ENCODE data around the gene EFCAB12. TPM values are rescaled to one million over a fixed set of nuclear protein-coding genes. Genes with fewer than 3 reads are reported as not detected.
A peak's percentile ranks its signal among the peaks of the same experiment; 100 is the strongest.

Gene EFCAB12
- total RNA-seq, 2 donors from 2014 or later = 0.33 to 0.73 TPM

DNA sequence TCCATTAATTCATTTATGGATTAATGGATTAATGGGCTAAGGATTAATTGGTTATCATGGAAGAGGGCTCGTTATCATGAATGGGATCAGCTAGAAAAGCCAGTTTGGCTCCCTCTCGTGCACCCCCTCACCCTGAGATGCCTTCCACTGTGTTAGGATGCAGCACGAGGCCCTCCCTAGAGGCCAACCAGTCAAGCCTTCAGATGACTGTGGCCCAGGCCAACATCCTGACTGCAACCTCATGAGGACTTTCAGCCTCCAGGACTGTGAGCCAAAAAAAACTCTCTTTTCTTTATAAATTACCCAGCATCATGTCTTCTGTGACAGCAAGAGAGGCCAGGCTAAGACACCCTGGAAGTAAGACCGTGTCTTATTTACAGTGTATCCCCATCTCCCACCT lies 9.0 kb downstream of the EFCAB12 start:
- Histone ChIP-seq H3K9me3 (ENCODE audit: control insufficient read depth, low read length) (no peaks in the 10 kb centered on the region), H3K4me3 (ENCODE audit: low read length) (no peak overlapping the region), H3K27ac (ENCODE audit: low read depth, low read length) (no peak overlapping the region), H3K27me3 (ENCODE audit: control insufficient read depth, insufficient read depth, low read length, poor library complexity, severe bottlenecking) (no peaks in the 10 kb centered on the region), H3K4me1 (ENCODE audit: control insufficient read depth, insufficient read depth, low read length) (no peaks in the 10 kb centered on the region), H3K9ac (ENCODE audit: extremely low read depth, low read length, poor library complexity, severe bottlenecking) (no peak overlapping the region), H3K36me3 (ENCODE audit: control insufficient read depth, insufficient read depth, low read length) (no peaks in the 10 kb centered on the region)
- H3K27me3 Mint-ChIP-seq (ENCODE audit: insufficient read depth) = peaks cover 9% of the 10 kb centered on the region
- DNase-seq = peak; percentile 10
- no peak overlapping the region for H3K27ac Mint-ChIP-seq
- no peak for TF ChIP-seq CTCF (conservative IDR thresholded peaks at IDR 0.05)
- peaks cover 16% of the 10 kb centered on the region for H3K4me1 Mint-ChIP-seq
- no peaks in the 10 kb centered on the region for H3K9me3 Mint-ChIP-seq
- 86 to 89% methylated on average over 3 to 4 of the region's 4 CpGs for WGBS, 2 experiments (ENCODE audit: insufficient coverage in 1 of 2, insufficient read length in 1 of 2)
- no peak overlapping the region for H3K4me3 Mint-ChIP-seq
- no peaks in the 10 kb centered on the region for H3K36me3 Mint-ChIP-seq (ENCODE audit: low read depth)

DNA sequence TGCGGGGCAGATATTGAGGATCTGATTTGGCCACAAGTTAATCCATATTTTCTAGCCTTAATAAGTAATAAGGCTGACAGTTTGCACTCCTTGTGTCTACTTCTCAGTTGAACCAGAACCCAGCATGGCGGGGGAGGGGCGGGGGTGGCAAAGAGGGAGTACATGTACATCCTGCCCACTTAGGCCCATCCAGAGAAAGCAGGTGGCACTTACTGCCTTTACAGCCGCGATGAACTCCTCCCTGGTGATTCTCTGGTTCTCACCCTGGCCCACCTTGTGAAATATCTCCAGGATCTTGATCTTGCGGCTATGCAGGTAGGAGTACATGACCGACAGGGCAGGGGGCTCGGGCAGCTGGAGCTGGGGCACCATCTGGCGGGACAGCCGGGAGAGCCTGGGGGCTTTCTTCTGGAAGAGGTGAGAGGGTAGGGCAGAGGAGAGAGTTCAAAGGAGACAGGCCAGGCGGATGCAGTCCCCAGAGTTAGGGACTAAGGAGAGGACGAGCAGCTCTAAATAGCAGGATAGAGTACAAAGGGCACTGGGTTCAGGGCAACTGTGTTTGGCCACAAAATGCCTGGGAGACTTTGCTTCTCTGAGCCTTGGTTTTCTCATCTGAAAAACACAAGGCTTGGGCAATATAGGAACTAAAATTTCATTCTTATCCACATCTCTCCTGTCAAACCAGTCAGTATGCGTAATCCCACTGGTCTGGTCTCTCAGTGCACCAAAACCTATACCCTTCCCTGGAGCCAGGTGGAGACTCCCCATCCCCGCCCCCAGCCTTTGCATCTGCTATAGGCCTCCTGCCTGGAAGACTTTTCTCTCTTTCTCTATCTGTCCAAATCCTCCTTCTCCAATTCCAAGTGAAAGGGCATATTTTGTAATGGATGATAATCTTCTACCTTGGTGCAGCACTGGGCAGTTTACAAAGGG lies 10.1 kb downstream of the EFCAB12 start:
- DNase-seq = peak; percentile 47
- Mint-ChIP-seq H3K36me3 (ENCODE audit: low read depth) (no peaks in the 10 kb centered on the region), H3K9me3 (no peaks in the 10 kb centered on the region), H3K27ac (no peak overlapping the region), H3K27me3 (ENCODE audit: insufficient read depth) (peaks cover 9% of the 10 kb centered on the region), H3K4me3 (no peak overlapping the region), H3K4me1 (peaks cover 6% of the 10 kb centered on the region)
- no peaks in the 10 kb centered on the region for H3K9me3 ChIP-seq (ENCODE audit: control insufficient read depth, low read length)
- no peak overlapping the region for H3K9ac ChIP-seq (ENCODE audit: extremely low read depth, low read length, poor library complexity, severe bottlenecking)
- no peak overlapping the region for H3K4me3 ChIP-seq (ENCODE audit: low read length)
- H3K36me3 ChIP-seq (ENCODE audit: control insufficient read depth, insufficient read depth, low read length) = no peaks in the 10 kb centered on the region
- 86 to 90% methylated on average over 8 to 14 of the region's 14 CpGs for WGBS, 2 experiments (ENCODE audit: insufficient coverage in 1 of 2, insufficient read length in 1 of 2)
- no peaks in the 10 kb centered on the region for H3K27me3 ChIP-seq (ENCODE audit: control insufficient read depth, insufficient read depth, low read length, poor library complexity, severe bottlenecking)
- TF ChIP-seq CTCF (conservative IDR thresholded peaks at IDR 0.05) = no peak
- H3K27ac ChIP-seq (ENCODE audit: low read depth, low read length) = no peak overlapping the region
- no peaks in the 10 kb centered on the region for H3K4me1 ChIP-seq (ENCODE audit: control insufficient read depth, insufficient read depth, low read length)

- H3K9ac ChIP-seq (ENCODE audit: extremely low read depth, low read length, poor library complexity, severe bottlenecking) = no peak overlapping the region
- H3K4me1 Mint-ChIP-seq = peaks cover 11% of the 10 kb centered on the region
- no peak for TF ChIP-seq CTCF (conservative IDR thresholded peaks at IDR 0.05)
- 73 to 90% methylated on average over 1 of the region's 1 CpG for WGBS, 2 experiments (ENCODE audit: insufficient coverage in 1 of 2, insufficient read length in 1 of 2)
- peaks cover 9% of the 10 kb centered on the region for H3K27me3 Mint-ChIP-seq (ENCODE audit: insufficient read depth)
- no peaks in the 10 kb centered on the region for H3K9me3 ChIP-seq (ENCODE audit: control insufficient read depth, low read length)
- H3K36me3 ChIP-seq (ENCODE audit: control insufficient read depth, insufficient read depth, low read length) = no peaks in the 10 kb centered on the region
- DNase-seq = no peak
- no peaks in the 10 kb centered on the region for H3K36me3 Mint-ChIP-seq (ENCODE audit: low read depth)
- no peak overlapping the region for H3K27ac Mint-ChIP-seq
- no peaks in the 10 kb centered on the region for H3K4me1 ChIP-seq (ENCODE audit: control insufficient read depth, insufficient read depth, low read length)
- no peak overlapping the region for H3K27ac ChIP-seq (ENCODE audit: low read depth, low read length)
- H3K4me3 ChIP-seq (ENCODE audit: low read length) = no peak overlapping the region
- no peak overlapping the region for H3K4me3 Mint-ChIP-seq
- H3K9me3 Mint-ChIP-seq = no peaks in the 10 kb centered on the region
- H3K27me3 ChIP-seq (ENCODE audit: control insufficient read depth, insufficient read depth, low read length, poor library complexity, severe bottlenecking) = no peaks in the 10 kb centered on the region
These were observed 11.1 kb downstream of the EFCAB12 start for GRCh38 chr3:129417326-129417725.
